ENCODE measurements around the gene N4BP2. TPM values are rescaled to one million over a fixed set of nuclear protein-coding genes. Genes with fewer than 3 reads are reported as not detected.

Gene N4BP2
- total RNA-seq, 1 donor from 2014 or later: 14.6 TPM

DNA sequence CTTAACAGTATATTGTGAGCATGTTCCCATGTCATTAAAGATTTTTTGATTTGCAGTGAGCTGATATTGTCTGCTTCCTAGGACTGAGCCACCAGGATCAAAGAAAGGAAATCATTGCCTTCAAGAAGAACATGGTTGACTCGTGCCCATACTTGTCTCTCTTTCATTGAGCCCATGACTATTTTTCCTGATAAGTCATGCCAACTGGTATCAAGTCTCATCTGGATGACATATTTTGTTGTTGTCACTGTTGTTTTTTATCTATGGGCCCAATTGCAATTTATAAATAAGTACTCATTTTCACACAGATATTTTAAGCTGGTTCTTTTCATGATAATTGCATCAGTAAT lies 130.0 kb downstream of the N4BP2 start:
- no peaks in the 10 kb centered on the region for H3K27me3 ChIP-seq (ENCODE audit: control insufficient read depth in 3 of 3, insufficient read depth in 3 of 3, low read length in 3 of 3)
- no peaks in the 10 kb centered on the region for H3K4me1 ChIP-seq (ENCODE audit: control insufficient read depth in 3 of 3, insufficient read depth in 3 of 3, low read length in 3 of 3)
- H3K36me3 ChIP-seq (ENCODE audit: control insufficient read depth in 3 of 3, insufficient read depth in 3 of 3, low read length in 3 of 3): no peaks in the 10 kb centered on the region
- no peaks in the 10 kb centered on the region for H3K9me3 ChIP-seq (ENCODE audit: control insufficient read depth in 3 of 3, low read length in 3 of 3)
- no peak overlapping the region for H3K9ac ChIP-seq (ENCODE audit: low read depth in 1 of 3, low read length in 3 of 3)
- no peak overlapping the region for H3K4me3 ChIP-seq (ENCODE audit: low read length in 3 of 3)
- H3K27ac ChIP-seq (ENCODE audit: low read depth, low read length): no peak overlapping the region

DNA sequence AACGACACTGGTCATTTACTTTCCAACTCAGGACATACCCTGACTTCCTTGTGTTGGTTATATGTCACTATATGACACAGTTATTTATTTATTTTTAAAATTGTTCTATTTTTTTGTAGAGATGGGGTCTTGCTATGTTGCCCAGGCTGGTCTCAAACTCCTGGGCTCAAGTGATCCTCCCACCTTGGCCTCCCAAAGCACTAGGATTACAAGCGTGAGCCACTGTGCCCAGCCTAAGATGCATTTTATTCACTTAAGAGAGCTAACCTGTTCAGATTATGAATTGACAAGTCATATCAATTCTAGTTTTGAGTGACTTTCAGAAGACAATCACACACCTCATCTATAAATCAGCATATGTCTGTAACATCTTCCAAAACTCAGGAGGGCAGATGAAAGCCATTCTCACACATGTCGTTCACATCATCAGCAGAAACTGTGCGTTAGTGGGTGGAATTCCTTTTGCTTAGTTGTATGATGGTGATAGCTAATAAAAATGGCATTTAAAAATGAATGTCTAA lies 130.8 kb downstream of the N4BP2 start:
- no peaks in the 10 kb centered on the region for H3K4me1 ChIP-seq (ENCODE audit: control insufficient read depth in 3 of 3, insufficient read depth in 3 of 3, low read length in 3 of 3)
- H3K27me3 ChIP-seq (ENCODE audit: control insufficient read depth in 3 of 3, insufficient read depth in 3 of 3, low read length in 3 of 3): no peaks in the 10 kb centered on the region
- H3K27ac ChIP-seq (ENCODE audit: low read depth, low read length): no peak overlapping the region
- H3K9me3 ChIP-seq (ENCODE audit: control insufficient read depth in 3 of 3, low read length in 3 of 3): no peaks in the 10 kb centered on the region
- no peak overlapping the region for H3K9ac ChIP-seq (ENCODE audit: low read depth in 1 of 3, low read length in 3 of 3)
- H3K4me3 ChIP-seq (ENCODE audit: low read length in 3 of 3): no peak overlapping the region
- H3K36me3 ChIP-seq (ENCODE audit: control insufficient read depth in 3 of 3, insufficient read depth in 3 of 3, low read length in 3 of 3): no peaks in the 10 kb centered on the region

DNA sequence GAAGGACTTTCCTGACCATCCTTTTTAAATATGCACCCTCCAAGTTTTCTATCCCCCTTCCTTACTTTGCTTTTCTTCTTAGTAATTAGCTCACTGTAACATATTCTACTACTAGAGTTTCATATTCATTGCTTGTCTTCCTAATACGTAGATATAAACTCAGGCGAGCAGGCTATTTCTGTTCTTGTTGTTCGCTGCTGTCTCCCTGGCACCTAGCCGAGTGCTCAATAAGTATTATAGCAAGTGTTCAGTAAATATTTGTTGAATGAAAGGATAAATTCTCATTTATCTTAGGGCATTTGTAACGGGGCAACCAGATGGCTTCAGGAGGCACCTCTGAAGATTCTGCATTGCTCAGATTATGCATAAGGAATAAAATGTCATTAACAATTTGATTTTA lies 133.4 kb downstream of the N4BP2 start:
- no peaks in the 10 kb centered on the region for H3K4me1 ChIP-seq (ENCODE audit: control insufficient read depth in 3 of 3, insufficient read depth in 3 of 3, low read length in 3 of 3)
- no peaks in the 10 kb centered on the region for H3K9me3 ChIP-seq (ENCODE audit: control insufficient read depth in 3 of 3, low read length in 3 of 3)
- H3K9ac ChIP-seq (ENCODE audit: low read depth in 1 of 3, low read length in 3 of 3): no peak overlapping the region
- H3K4me3 ChIP-seq (ENCODE audit: low read length in 3 of 3): no peak overlapping the region
- H3K27me3 ChIP-seq (ENCODE audit: control insufficient read depth in 3 of 3, insufficient read depth in 3 of 3, low read length in 3 of 3): peaks cover 0 to 4% (median 0%) of the 10 kb centered on the region in 3 donors
- no peak overlapping the region for H3K27ac ChIP-seq (ENCODE audit: low read depth, low read length)
- H3K36me3 ChIP-seq (ENCODE audit: control insufficient read depth in 3 of 3, insufficient read depth in 3 of 3, low read length in 3 of 3): no peaks in the 10 kb centered on the region

DNA sequence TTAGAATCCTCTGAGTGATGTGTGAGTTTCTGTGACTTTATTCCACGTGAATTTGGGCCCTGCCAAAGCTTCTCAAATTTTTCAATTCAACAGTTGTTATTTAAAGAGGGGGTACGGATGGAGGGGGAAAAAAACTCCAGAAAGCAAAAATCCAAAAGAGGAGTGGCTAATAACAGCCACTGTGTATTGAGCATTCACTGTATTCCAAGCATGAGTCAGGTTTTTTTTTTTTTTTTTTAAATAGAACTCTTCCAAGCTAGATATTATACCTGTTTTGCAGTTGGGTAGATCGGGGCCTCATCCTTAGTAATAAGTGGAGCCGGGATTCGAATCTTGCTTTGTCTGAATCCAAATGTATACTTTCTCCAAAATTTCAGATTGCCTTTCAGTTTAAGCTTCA lies 133.8 kb downstream of the N4BP2 start:
- H3K27ac ChIP-seq (ENCODE audit: low read depth, low read length): no peak overlapping the region
- no peaks in the 10 kb centered on the region for H3K4me1 ChIP-seq (ENCODE audit: control insufficient read depth in 3 of 3, insufficient read depth in 3 of 3, low read length in 3 of 3)
- H3K4me3 ChIP-seq (ENCODE audit: low read length in 3 of 3): no peak overlapping the region
- peaks cover 0 to 8% (median 0%) of the 10 kb centered on the region in 3 donors for H3K27me3 ChIP-seq (ENCODE audit: control insufficient read depth in 3 of 3, insufficient read depth in 3 of 3, low read length in 3 of 3)
- no peaks in the 10 kb centered on the region for H3K9me3 ChIP-seq (ENCODE audit: control insufficient read depth in 3 of 3, low read length in 3 of 3)
- H3K9ac ChIP-seq (ENCODE audit: low read depth in 1 of 3, low read length in 3 of 3): no peak overlapping the region
- no peaks in the 10 kb centered on the region for H3K36me3 ChIP-seq (ENCODE audit: control insufficient read depth in 3 of 3, insufficient read depth in 3 of 3, low read length in 3 of 3)

DNA sequence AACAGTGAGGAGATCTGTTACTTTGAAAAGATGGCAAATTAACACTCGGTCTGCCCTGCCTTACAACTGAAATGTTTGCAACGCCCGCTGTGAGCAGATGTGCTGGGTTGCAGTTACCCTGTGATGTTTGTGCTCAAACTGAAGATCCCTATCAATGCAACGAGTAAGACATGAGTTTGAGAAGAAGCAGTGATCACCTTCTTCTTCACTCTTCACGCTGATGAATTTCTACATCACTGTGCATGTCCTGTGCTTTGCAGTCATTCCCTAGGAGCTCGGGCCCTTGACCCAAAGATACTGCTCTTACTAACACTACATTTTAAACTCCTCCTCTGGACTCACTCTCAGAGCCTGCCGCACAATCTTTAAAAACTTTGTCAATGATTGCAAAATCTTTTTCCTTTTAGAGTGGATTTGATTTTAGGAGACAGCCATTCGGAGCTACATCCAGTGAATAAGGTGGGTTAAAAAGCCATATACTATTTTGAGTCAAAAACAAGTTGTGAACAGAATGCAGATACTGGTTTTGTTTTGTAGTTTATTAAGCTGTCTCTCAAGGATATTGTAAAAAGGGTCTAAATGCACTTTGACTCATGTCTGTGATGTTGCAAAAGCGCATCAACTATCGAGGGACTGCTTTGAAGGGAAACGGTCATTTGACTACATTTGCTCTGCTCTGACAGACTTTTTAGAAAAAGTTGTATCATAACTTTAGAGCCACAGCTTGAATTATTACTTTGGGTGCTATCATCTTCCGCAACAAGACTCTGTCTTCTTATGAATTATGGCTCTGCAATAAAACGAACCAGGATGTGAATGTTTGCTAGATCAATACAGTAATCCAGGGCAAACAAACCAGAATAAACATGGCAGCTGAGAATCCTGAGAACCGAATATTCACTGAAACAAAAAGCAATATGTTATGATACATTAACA lies 134.5 kb downstream of the N4BP2 start:
- H3K27ac ChIP-seq (ENCODE audit: low read depth, low read length): no peak overlapping the region

DNA sequence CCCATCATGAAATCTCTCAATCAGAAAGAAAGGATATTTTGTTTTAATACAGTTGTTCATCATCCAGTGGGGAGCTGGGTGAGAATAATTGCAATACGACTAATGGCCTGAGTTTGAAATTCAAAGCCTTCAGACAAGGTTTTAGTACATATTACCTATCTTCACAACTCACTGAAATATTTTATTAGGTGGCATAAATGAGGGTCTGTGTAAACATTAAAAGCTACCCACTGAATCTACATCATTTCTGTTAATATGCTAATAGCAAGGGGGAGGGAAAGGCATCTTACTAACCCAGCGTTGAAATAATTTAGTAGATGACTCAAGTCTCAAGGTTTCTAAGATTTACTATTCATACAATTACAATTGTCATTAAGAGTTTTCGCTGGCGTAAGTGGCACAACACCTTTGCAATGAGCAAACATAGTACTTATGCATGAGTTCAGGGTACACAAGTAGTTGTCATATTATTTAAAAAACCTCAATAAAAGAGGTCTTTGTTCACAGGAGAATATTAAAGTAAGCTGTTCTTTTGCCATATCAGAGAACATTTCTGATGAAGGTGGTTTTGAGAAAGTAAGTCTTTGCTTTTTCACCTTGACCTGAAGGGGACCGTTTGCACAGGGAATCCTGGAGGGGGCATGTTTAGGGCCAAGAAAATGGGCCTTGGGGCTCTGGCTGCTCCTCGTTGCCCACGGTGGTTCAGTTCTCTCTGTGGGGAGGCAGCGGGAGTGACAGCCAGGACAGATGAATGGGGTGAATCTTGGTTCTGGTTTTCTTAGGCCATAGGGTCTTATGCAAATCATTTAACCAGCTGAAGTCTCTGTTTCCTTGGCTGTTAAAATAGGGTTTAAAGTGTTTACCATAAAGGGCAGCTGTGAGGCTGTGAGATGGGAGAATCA lies 135.7 kb downstream of the N4BP2 start:
- H3K4me1 ChIP-seq (ENCODE audit: control insufficient read depth in 3 of 3, insufficient read depth in 3 of 3, low read length in 3 of 3): no peaks in the 10 kb centered on the region
- peaks cover 0 to 15% (median 0%) of the 10 kb centered on the region in 3 donors for H3K27me3 ChIP-seq (ENCODE audit: control insufficient read depth in 3 of 3, insufficient read depth in 3 of 3, low read length in 3 of 3)
- H3K4me3 ChIP-seq (ENCODE audit: low read length in 3 of 3): no peak overlapping the region
- no peaks in the 10 kb centered on the region for H3K36me3 ChIP-seq (ENCODE audit: control insufficient read depth in 3 of 3, insufficient read depth in 3 of 3, low read length in 3 of 3)
- no peaks in the 10 kb centered on the region for H3K9me3 ChIP-seq (ENCODE audit: control insufficient read depth in 3 of 3, low read length in 3 of 3)
- H3K27ac ChIP-seq (ENCODE audit: low read depth, low read length): no peak overlapping the region
- no peak overlapping the region for H3K9ac ChIP-seq (ENCODE audit: low read depth in 1 of 3, low read length in 3 of 3)

More for the DNA sequence above, 134.5 kb downstream of the N4BP2 start:
- no peaks in the 10 kb centered on the region for H3K36me3 ChIP-seq (ENCODE audit: control insufficient read depth in 3 of 3, insufficient read depth in 3 of 3, low read length in 3 of 3)
- H3K9ac ChIP-seq (ENCODE audit: low read depth in 1 of 3, low read length in 3 of 3): no peak overlapping the region
- no peak overlapping the region for H3K4me3 ChIP-seq (ENCODE audit: low read length in 3 of 3)
- no peaks in the 10 kb centered on the region for H3K9me3 ChIP-seq (ENCODE audit: control insufficient read depth in 3 of 3, low read length in 3 of 3)
- H3K4me1 ChIP-seq (ENCODE audit: control insufficient read depth in 3 of 3, insufficient read depth in 3 of 3, low read length in 3 of 3): no peaks in the 10 kb centered on the region
- peaks cover 0 to 11% (median 0%) of the 10 kb centered on the region in 3 donors for H3K27me3 ChIP-seq (ENCODE audit: control insufficient read depth in 3 of 3, insufficient read depth in 3 of 3, low read length in 3 of 3)

DNA sequence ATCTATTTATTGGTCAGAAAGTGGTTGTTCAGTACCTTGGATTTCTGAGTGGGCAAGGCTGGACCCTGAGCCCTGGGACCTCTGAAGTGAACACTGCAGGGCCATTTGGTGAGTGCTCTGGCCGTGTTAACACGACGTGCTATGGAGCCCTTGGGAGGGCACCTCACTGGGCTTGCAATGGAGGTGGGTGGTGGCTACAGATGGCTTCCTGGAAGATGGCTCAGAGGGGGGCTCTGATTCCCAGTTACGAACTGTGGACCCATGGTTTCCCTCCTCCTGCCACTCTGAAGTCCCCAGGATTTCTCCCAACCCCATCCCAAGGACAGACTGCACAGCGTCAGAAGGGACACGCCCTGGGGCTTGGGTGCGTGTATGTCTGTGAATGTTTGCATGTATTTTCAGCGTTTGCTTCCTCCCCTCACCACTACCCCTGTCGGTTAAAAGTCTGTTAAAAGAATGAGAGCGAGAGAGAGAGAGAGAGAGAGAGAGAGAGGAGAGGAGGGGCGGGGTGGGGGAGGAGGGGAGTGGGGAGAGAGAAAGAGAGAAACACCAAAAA lies 136.4 kb downstream of the N4BP2 start:
- Histone ChIP-seq H3K4me3 (ENCODE audit: low read length in 3 of 3) (no peak overlapping the region), H3K27me3 (ENCODE audit: control insufficient read depth in 3 of 3, insufficient read depth in 3 of 3, low read length in 3 of 3) (peaks cover 0 to 16% (median 2%) of the 10 kb centered on the region in 3 donors), H3K4me1 (ENCODE audit: control insufficient read depth in 3 of 3, insufficient read depth in 3 of 3, low read length in 3 of 3) (no peaks in the 10 kb centered on the region), H3K9me3 (ENCODE audit: control insufficient read depth in 3 of 3, low read length in 3 of 3) (no peaks in the 10 kb centered on the region), H3K36me3 (ENCODE audit: control insufficient read depth in 3 of 3, insufficient read depth in 3 of 3, low read length in 3 of 3) (no peaks in the 10 kb centered on the region), H3K9ac (ENCODE audit: low read depth in 1 of 3, low read length in 3 of 3) (no peak overlapping the region), H3K27ac (ENCODE audit: low read depth, low read length) (no peak overlapping the region)

DNA sequence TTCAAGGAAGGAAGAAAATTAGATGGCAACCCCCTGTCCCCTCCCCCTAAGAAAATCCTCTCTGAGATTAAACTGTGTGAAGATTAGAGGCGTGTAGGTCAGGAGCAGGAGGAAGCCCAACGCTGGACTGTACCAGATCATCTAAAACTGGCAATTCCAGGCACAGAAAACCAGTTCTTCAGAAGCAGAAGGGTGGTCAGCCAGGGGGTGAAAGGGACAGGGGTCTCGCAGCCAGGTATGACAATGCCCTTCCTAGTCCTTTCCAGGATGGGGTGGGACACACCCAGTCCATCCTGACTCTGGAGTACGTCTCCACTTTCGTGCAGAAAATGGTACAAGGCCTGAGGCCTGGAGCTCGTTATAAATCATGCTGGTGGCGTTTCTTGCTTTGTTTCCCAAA lies 136.9 kb downstream of the N4BP2 start:
- H3K9ac ChIP-seq (ENCODE audit: low read depth in 1 of 3, low read length in 3 of 3): no peak overlapping the region
- no peak overlapping the region for H3K4me3 ChIP-seq (ENCODE audit: low read length in 3 of 3)
- no peaks in the 10 kb centered on the region for H3K36me3 ChIP-seq (ENCODE audit: control insufficient read depth in 3 of 3, insufficient read depth in 3 of 3, low read length in 3 of 3)
- no peaks in the 10 kb centered on the region for H3K4me1 ChIP-seq (ENCODE audit: control insufficient read depth in 3 of 3, insufficient read depth in 3 of 3, low read length in 3 of 3)
- no peaks in the 10 kb centered on the region for H3K9me3 ChIP-seq (ENCODE audit: control insufficient read depth in 3 of 3, low read length in 3 of 3)
- H3K27ac ChIP-seq (ENCODE audit: low read depth, low read length): no peak overlapping the region
- H3K27me3 ChIP-seq (ENCODE audit: control insufficient read depth in 3 of 3, insufficient read depth in 3 of 3, low read length in 3 of 3): peaks cover 3 to 18% (median 4%) of the 10 kb centered on the region in 3 donors

DNA sequence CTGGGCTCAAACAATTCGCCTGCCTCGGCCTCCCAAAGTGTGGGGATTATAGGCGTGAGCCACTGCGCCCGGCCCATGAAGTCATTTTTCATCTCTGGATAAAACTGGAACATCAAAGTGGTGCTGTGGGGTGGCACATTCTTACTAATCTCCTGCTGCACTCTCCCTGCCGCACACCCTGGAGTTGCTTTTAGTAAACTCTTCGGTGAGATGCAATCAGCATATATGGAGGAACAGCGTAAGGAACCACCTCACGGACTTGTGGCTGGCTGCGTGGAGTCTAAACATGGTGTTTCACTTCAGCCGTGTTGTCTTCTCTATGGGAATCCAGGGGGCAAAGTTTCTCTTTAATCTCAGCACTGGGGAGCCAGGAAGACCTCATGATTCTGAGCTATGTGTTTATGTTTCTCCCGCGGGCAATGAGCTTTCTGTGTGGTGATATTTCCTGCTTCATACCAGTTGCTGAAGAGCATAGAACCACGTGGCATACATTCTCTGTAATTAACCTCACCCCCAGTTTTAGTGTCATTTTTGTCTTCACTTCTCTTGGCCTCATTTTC lies 138.0 kb downstream of the N4BP2 start:
- Histone ChIP-seq H3K27me3 (ENCODE audit: control insufficient read depth in 3 of 3, insufficient read depth in 3 of 3, low read length in 3 of 3) (peaks cover 3 to 18% (median 4%) of the 10 kb centered on the region in 3 donors), H3K36me3 (ENCODE audit: control insufficient read depth in 3 of 3, insufficient read depth in 3 of 3, low read length in 3 of 3) (no peaks in the 10 kb centered on the region), H3K4me1 (ENCODE audit: control insufficient read depth in 3 of 3, insufficient read depth in 3 of 3, low read length in 3 of 3) (no peaks in the 10 kb centered on the region), H3K4me3 (ENCODE audit: low read length in 3 of 3) (no peak overlapping the region), H3K9me3 (ENCODE audit: control insufficient read depth in 3 of 3, low read length in 3 of 3) (no peaks in the 10 kb centered on the region), H3K9ac (ENCODE audit: low read depth in 1 of 3, low read length in 3 of 3) (no peak overlapping the region), H3K27ac (ENCODE audit: low read depth, low read length) (no peak overlapping the region)
